ENCODE results near the gene SIRT5. TPM values are rescaled to one million over a fixed set of nuclear protein-coding genes. Genes with fewer than 3 reads are reported as not detected.

The SIRT5 gene
- total and polyA plus RNA-seq, 7 experiments from 2014 or later, result 8.8 to 25.7 (median 14.6) TPM

DNA sequence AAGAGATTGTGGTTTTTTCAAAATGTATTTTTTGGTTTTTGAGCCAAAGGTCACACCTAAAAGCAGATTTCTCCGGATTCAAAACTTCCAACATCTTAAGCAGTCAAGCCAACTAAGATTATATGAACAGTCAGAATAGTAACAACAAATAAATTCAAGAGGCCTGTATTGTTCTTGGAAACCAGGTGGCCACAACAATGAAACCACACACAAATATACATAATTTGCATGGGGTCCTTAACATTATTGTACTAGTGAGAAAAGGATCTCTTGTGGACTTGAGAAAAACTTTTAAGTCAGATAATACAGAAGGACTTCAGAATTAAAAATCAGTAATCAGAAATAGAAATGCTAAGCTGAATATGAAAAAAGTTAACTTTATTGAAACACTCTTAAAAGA is 81.3 kb downstream of the SIRT5 start:
- ChIA-PET CTCF (no interaction called here), POLR2A (no interaction called here)
- H3K27me3 Mint-ChIP-seq, result no peaks in the 10 kb centered on the region
- no peaks in the 10 kb centered on the region for H3K27me3 ChIP-seq (ENCODE audit: control insufficient read depth in 2 of 2, insufficient read depth in 2 of 2, low read length in 2 of 2)
- H3K27ac Mint-ChIP-seq, result peak overlapping the region in 1 of 9 donors; percentile 59
- no peak overlapping the region for H3K27ac ChIP-seq (ENCODE audit: low read depth, low read length)
- H3K4me1 Mint-ChIP-seq, result peaks cover 14 to 48% (median 36%) of the 10 kb centered on the region in 7 donors
- H3K9me3 Mint-ChIP-seq, result peaks cover 0 to 1% (median 0%) of the 10 kb centered on the region in 11 donors
- peaks cover 0 to 8% (median 0%) of the 10 kb centered on the region in 3 experiments for H3K36me3 ChIP-seq (ENCODE audit: control insufficient read depth in 2 of 3, insufficient read depth in 3 of 3, low read length in 3 of 3)
- no peak for DNase-seq
- ATAC-seq, result no peak
- peaks cover 0 to 12% of the 10 kb centered on the region in 2 donors for H3K4me1 ChIP-seq (ENCODE audit: control insufficient read depth in 2 of 2, insufficient read depth in 2 of 2, low read length in 2 of 2)
- peaks cover 5 to 26% (median 16%) of the 10 kb centered on the region in 5 donors for H3K36me3 Mint-ChIP-seq
- no peak overlapping the region for H3K4me3 ChIP-seq (ENCODE audit: low read length)
- H3K4me3 Mint-ChIP-seq, result no peak overlapping the region
- intact Hi-C loops (cut with micrococcal nuclease), result loop anchor here in 1 of 2 donors (2.0 kb wide), 1 partner anchor 17 kb away; no protein-coding TSS in a partner anchor
- no peaks in the 10 kb centered on the region for H3K9me3 ChIP-seq (ENCODE audit: control insufficient read depth in 2 of 3, low read length in 3 of 3)

- H3K27ac Mint-ChIP-seq, result peak overlapping the region in 4 of 9 donors; percentile 23 to 68 (median 42)
- intact Hi-C loops (cut with micrococcal nuclease), result loop anchor here in 1 of 2 donors (5.0 kb wide), 1 partner anchor 37 kb away; no protein-coding TSS in a partner anchor
These were observed 85.9 kb downstream of the SIRT5 start for GRCh38 chr6:13660273-13660672.

GRCh38 chr6:13660893-13661292 is 86.5 kb downstream of the SIRT5 start:
- Mint-ChIP-seq H3K27me3 (no peaks in the 10 kb centered on the region), H3K9me3 (no peaks in the 10 kb centered on the region), H3K4me1 (peaks cover 52 to 90% (median 83%) of the 10 kb centered on the region in 7 donors), H3K27ac (peak overlapping the region in 2 of 9 donors; percentile 7 to 12), H3K4me3 (peak overlapping the region in 5 of 10 donors; percentile 2 to 37 (median 24)), H3K36me3 (peaks cover 0 to 8% (median 6%) of the 10 kb centered on the region in 5 donors)
- Histone ChIP-seq H3K36me3 (ENCODE audit: control insufficient read depth in 2 of 3, insufficient read depth in 3 of 3, low read length in 3 of 3) (peaks cover 0 to 8% (median 0%) of the 10 kb centered on the region in 3 experiments), H3K4me1 (ENCODE audit: control insufficient read depth in 2 of 2, insufficient read depth in 2 of 2, low read length in 2 of 2) (peaks cover 11 to 39% of the 10 kb centered on the region in 2 donors), H3K9me3 (ENCODE audit: control insufficient read depth in 2 of 3, low read length in 3 of 3) (no peaks in the 10 kb centered on the region), H3K27me3 (ENCODE audit: control insufficient read depth in 2 of 2, insufficient read depth in 2 of 2, low read length in 2 of 2) (no peaks in the 10 kb centered on the region), H3K4me3 (ENCODE audit: low read length) (no peak overlapping the region), H3K27ac (ENCODE audit: low read depth, low read length) (no peak overlapping the region)
- POLR2A ChIA-PET, result interaction anchor here (1.0 to 1.3 kb wide), 2 partner anchors 9 to 48 kb away, joined by 3 to 7 read pairs; no protein-coding TSS in a partner anchor
- ATAC-seq (no peak), DNase-seq (no peak)
- intact Hi-C loops (cut with micrococcal nuclease), result loop anchor here in 1 of 2 donors (5.0 kb wide), 1 partner anchor 36 kb away; no protein-coding TSS in a partner anchor
- CTCF ChIA-PET, result interaction anchor here (0.6 kb wide), 1 partner anchor 51 kb away, joined by 3 read pairs; the partner anchor contains the start of gene RANBP9

More at GRCh38 chr6:13660273-13660672, 85.9 kb downstream of the SIRT5 start:
- no peak for ATAC-seq
- Mint-ChIP-seq H3K4me1 (peaks cover 48 to 87% (median 77%) of the 10 kb centered on the region in 7 donors), H3K27me3 (no peaks in the 10 kb centered on the region), H3K9me3 (no peaks in the 10 kb centered on the region), H3K4me3 (peak overlapping the region in 2 of 10 donors; percentile 27 to 34), H3K36me3 (peaks cover 0 to 12% (median 9%) of the 10 kb centered on the region in 5 donors)
- CTCF ChIA-PET, result interaction anchor here (0.6 kb wide), 1 partner anchor 51 kb away, joined by 3 read pairs; the partner anchor contains the start of gene RANBP9
- H3K36me3 ChIP-seq (ENCODE audit: control insufficient read depth in 2 of 3, insufficient read depth in 3 of 3, low read length in 3 of 3), result peaks cover 0 to 8% (median 0%) of the 10 kb centered on the region in 3 experiments
- no peak overlapping the region for H3K27ac ChIP-seq (ENCODE audit: low read depth, low read length)
- H3K4me1 ChIP-seq (ENCODE audit: control insufficient read depth in 2 of 2, insufficient read depth in 2 of 2, low read length in 2 of 2), result peaks cover 5 to 34% of the 10 kb centered on the region in 2 donors
- H3K9me3 ChIP-seq (ENCODE audit: control insufficient read depth in 2 of 3, low read length in 3 of 3), result no peaks in the 10 kb centered on the region
- H3K27me3 ChIP-seq (ENCODE audit: control insufficient read depth in 2 of 2, insufficient read depth in 2 of 2, low read length in 2 of 2), result no peaks in the 10 kb centered on the region
- H3K4me3 ChIP-seq (ENCODE audit: low read length), result no peak overlapping the region
- DNase-seq, result no peak
- POLR2A ChIA-PET, result interaction anchor here (1.0 to 1.3 kb wide), 2 partner anchors 9 to 49 kb away, joined by 3 to 7 read pairs; no protein-coding TSS in a partner anchor

DNA sequence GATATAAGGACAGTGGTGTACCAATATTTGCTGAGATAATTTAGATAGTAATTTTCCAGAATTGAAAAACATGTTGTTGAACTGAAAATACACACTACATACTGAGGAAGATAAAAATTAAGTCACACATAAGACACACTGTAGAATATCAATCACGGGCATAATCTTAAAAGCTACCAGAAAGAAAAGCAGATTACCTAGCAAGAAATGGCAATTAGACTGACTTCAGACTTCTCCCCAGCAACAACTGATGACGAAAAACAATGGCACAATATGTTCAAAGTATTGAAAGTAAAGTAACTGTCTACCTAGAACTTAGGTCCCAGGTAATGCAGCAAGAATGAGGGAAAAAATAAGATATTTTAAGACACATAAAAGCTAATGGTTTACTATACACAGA is 87.2 kb downstream of the SIRT5 start:
- no peak for ATAC-seq
- intact Hi-C loops (cut with micrococcal nuclease), result loop anchor here (2.0 to 5.0 kb wide), 2 partner anchors 15 to 36 kb away; no protein-coding TSS in a partner anchor
- Histone ChIP-seq H3K36me3 (ENCODE audit: control insufficient read depth in 2 of 3, insufficient read depth in 3 of 3, low read length in 3 of 3) (peaks cover 0 to 5% (median 0%) of the 10 kb centered on the region in 3 experiments), H3K4me3 (ENCODE audit: low read length) (no peak overlapping the region), H3K4me1 (ENCODE audit: control insufficient read depth in 2 of 2, insufficient read depth in 2 of 2, low read length in 2 of 2) (peaks cover 18 to 43% of the 10 kb centered on the region in 2 donors), H3K27me3 (ENCODE audit: control insufficient read depth in 2 of 2, insufficient read depth in 2 of 2, low read length in 2 of 2) (no peaks in the 10 kb centered on the region), H3K9me3 (ENCODE audit: control insufficient read depth in 2 of 3, low read length in 3 of 3) (no peaks in the 10 kb centered on the region), H3K27ac (ENCODE audit: low read depth, low read length) (no peak overlapping the region)
- Mint-ChIP-seq H3K4me3 (peak overlapping the region in 6 of 10 donors; percentile 5 to 44 (median 26)), H3K27me3 (no peaks in the 10 kb centered on the region), H3K27ac (peak overlapping the region in 2 of 9 donors; percentile 14 to 18), H3K36me3 (peaks cover 0 to 5% (median 2%) of the 10 kb centered on the region in 5 donors), H3K4me1 (peaks cover 57 to 93% (median 85%) of the 10 kb centered on the region in 7 donors), H3K9me3 (no peaks in the 10 kb centered on the region)
- ChIA-PET POLR2A (no interaction called here), CTCF (no interaction called here)
- no peak for DNase-seq

GRCh38 chr6:13662651-13663334 is 88.4 kb downstream of the SIRT5 start:
- Mint-ChIP-seq H3K27me3 (no peaks in the 10 kb centered on the region), H3K4me3 (peak overlapping the region in 6 of 10 donors; percentile 2 to 61 (median 28)), H3K9me3 (no peaks in the 10 kb centered on the region), H3K27ac (peak overlapping the region in 3 of 9 donors; percentile 34 to 62 (median 45)), H3K36me3 (peaks cover 0 to 3% (median 0%) of the 10 kb centered on the region in 5 donors), H3K4me1 (peaks cover 65 to 95% (median 92%) of the 10 kb centered on the region in 7 donors)
- Histone ChIP-seq H3K4me3 (ENCODE audit: low read length) (no peak overlapping the region), H3K36me3 (ENCODE audit: control insufficient read depth in 2 of 3, insufficient read depth in 3 of 3, low read length in 3 of 3) (no peaks in the 10 kb centered on the region), H3K27me3 (ENCODE audit: control insufficient read depth in 2 of 2, insufficient read depth in 2 of 2, low read length in 2 of 2) (no peaks in the 10 kb centered on the region), H3K9me3 (ENCODE audit: control insufficient read depth in 2 of 3, low read length in 3 of 3) (no peaks in the 10 kb centered on the region), H3K27ac (ENCODE audit: low read depth, low read length) (no peak overlapping the region), H3K4me1 (ENCODE audit: control insufficient read depth in 2 of 2, insufficient read depth in 2 of 2, low read length in 2 of 2) (peaks cover 27 to 50% of the 10 kb centered on the region in 2 donors)
- ATAC-seq (no peak), DNase-seq (no peak)
- intact Hi-C loops (cut with micrococcal nuclease), result loop anchor here (1.0 to 5.0 kb wide), 3 partner anchors 11 to 35 kb away; no protein-coding TSS in a partner anchor
- CTCF ChIA-PET, result no interaction called here
- POLR2A ChIA-PET, result no interaction called here

GRCh38 chr6:13663986-13664385 is 89.6 kb downstream of the SIRT5 start:
- Histone ChIP-seq H3K4me3 (ENCODE audit: low read length) (no peak overlapping the region), H3K4me1 (ENCODE audit: control insufficient read depth in 2 of 2, insufficient read depth in 2 of 2, low read length in 2 of 2) (peaks cover 27 to 48% of the 10 kb centered on the region in 2 donors), H3K27ac (ENCODE audit: low read depth, low read length) (no peak overlapping the region), H3K9me3 (ENCODE audit: control insufficient read depth in 2 of 3, low read length in 3 of 3) (no peaks in the 10 kb centered on the region), H3K27me3 (ENCODE audit: control insufficient read depth in 2 of 2, insufficient read depth in 2 of 2, low read length in 2 of 2) (no peaks in the 10 kb centered on the region), H3K36me3 (ENCODE audit: control insufficient read depth in 2 of 3, insufficient read depth in 3 of 3, low read length in 3 of 3) (no peaks in the 10 kb centered on the region)
- CTCF ChIA-PET, result no interaction called here
- peaks cover 0 to 6% (median 1%) of the 10 kb centered on the region in 5 donors for H3K36me3 Mint-ChIP-seq
- DNase-seq (no peak), ATAC-seq (no peak)
- peaks cover 72 to 100% (median 98%) of the 10 kb centered on the region in 7 donors for H3K4me1 Mint-ChIP-seq
- intact Hi-C loops (cut with micrococcal nuclease), result loop anchor here (1.0 to 5.0 kb wide), 3 partner anchors 9 to 33 kb away; no protein-coding TSS in a partner anchor
- no peaks in the 10 kb centered on the region for H3K27me3 Mint-ChIP-seq
- peak overlapping the region in 2 of 9 donors; percentile 37 to 63 for H3K27ac Mint-ChIP-seq
- POLR2A ChIA-PET, result interaction anchor here (0.6 kb wide), 1 partner anchor 48 kb away, joined by 3 read pairs; the partner anchor contains the start of gene RANBP9
- peaks cover 0 to 3% (median 0%) of the 10 kb centered on the region in 11 donors for H3K9me3 Mint-ChIP-seq
- H3K4me3 Mint-ChIP-seq, result peak overlapping the region in 8 of 10 donors; percentile 5 to 54 (median 36)
